Astrocyte (in vitro differentiated cells and primary cell): ENCODE results near the gene S1PR5.

Experiments used
- CTCF ChIP-seq: IDR thresholded peaks from 2 replicates; pipeline ENCODE4 v1.5.1; 2011; ENCODE audit warnings: low read depth, mild to moderate bottlenecking, inconsistent platforms, low read length, moderate library complexity; ENCODE audit not compliant: insufficient read depth
- EZH2 ChIP-seq: IDR thresholded peaks from 2 replicates; pipeline ENCODE4 v1.6.1; 2012; ENCODE audit warnings: mild to moderate bottlenecking, low read length, inconsistent platforms; ENCODE audit not compliant: insufficient read depth

GRCh38 chr19:10557603-10558197, 40.5 kb upstream of the S1PR5 start:
- TF ChIP-seq CTCF (no peak), EZH2 (no peak)
